ENCODE data around the gene RAB11FIP2.

Gene RAB11FIP2

DNA sequence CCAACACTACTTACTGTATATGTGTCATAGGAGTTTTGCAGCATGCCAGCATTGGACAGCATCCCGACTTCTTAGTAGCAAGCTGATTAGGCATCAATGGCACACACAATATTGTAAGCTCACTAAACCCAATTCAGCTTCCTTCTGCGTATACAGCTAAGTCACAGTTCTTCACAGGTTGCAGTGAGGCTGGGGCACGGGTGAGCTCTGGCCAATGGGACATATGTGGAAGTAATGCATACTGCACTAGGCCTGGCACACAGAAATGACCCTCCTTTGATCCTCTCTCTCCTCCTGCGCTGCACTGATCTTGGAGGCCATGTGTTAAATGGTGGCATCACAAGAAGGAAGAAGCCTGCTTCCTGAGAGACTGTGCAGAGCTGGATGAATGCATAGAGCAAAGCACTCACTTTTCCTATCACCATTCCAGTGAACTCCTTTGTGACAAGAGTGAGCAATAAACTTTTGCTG lies 11.9 kb downstream of the RAB11FIP2 start:
- no peak overlapping the region for H3K4me3 ChIP-seq (replicated peaks; ENCODE audit: low read depth, low read length)
- TF ChIP-seq, protein P1, sequence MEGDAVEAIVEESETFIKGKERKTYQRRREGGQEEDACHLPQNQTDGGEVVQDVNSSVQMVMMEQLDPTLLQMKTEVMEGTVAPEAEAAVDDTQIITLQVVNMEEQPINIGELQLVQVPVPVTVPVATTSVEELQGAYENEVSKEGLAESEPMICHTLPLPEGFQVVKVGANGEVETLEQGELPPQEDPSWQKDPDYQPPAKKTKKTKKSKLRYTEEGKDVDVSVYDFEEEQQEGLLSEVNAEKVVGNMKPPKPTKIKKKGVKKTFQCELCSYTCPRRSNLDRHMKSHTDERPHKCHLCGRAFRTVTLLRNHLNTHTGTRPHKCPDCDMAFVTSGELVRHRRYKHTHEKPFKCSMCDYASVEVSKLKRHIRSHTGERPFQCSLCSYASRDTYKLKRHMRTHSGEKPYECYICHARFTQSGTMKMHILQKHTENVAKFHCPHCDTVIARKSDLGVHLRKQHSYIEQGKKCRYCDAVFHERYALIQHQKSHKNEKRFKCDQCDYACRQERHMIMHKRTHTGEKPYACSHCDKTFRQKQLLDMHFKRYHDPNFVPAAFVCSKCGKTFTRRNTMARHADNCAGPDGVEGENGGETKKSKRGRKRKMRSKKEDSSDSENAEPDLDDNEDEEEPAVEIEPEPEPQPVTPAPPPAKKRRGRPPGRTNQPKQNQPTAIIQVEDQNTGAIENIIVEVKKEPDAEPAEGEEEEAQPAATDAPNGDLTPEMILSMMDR (IDR thresholded peaks at IDR 0.05; ENCODE audit: insufficient read depth, low read length, poor library complexity, severe bottlenecking) = no peak
- DNase-seq (ENCODE audit: extremely low read depth, insufficient read length) = no peak
- no peaks in the 10 kb centered on the region for H3K27me3 ChIP-seq (replicated peaks; ENCODE audit: control insufficient read depth, insufficient read depth, low read length)
- H3K36me3 ChIP-seq (ENCODE audit: control insufficient read depth, insufficient read depth, low read length) = peaks cover 2% of the 10 kb centered on the region; the same call in 1 of the 2 replicates

DNA sequence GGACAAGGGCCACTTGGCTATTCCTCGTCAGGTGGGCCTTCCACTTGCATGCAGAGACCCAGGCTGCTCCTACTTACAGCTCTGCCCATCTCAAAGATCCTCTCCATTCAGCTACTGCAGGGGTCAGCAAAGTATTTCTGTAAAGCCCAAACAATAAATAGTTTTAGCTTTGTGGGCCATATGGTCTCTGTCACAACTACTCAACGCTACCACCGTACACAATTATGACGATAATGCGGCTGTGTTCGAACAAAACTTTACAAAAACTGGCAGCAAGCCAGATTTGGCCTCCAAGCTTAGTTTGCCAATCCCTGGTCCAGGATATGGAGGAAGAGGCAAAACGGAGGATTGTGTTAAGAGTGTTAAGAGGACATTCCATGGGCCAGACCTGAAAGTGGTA lies 12.8 kb downstream of the RAB11FIP2 start:
- no peak overlapping the region for H3K4me3 ChIP-seq (replicated peaks; ENCODE audit: low read depth, low read length)
- no peak for DNase-seq (ENCODE audit: extremely low read depth, insufficient read length)
- H3K36me3 ChIP-seq (ENCODE audit: control insufficient read depth, insufficient read depth, low read length) = peaks cover 2% of the 10 kb centered on the region; the same call in 1 of the 2 replicates
- no peaks in the 10 kb centered on the region for H3K27me3 ChIP-seq (replicated peaks; ENCODE audit: control insufficient read depth, insufficient read depth, low read length)
- TF ChIP-seq, protein P1 (IDR thresholded peaks at IDR 0.05; ENCODE audit: insufficient read depth, low read length, poor library complexity, severe bottlenecking) = no peak

DNA sequence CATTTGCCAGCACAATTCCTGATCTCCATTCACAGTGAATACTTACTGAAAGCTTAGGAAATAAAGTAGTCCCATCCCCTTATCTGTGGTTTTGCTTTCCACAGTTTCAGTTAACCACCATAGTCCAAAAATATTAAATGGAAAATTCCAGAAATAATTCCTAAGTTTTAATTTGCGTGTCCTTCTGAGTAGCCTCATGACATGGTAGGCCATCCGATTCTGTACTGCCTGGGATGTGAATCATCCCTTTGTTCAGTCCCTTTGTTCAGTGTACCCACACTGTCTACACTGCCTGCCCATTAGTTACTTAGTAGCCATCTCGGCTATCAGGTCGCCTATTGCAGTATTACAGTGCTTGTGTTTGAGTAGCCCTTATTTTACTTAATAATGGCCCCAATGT lies 14.2 kb downstream of the RAB11FIP2 start:
- no peak for DNase-seq (ENCODE audit: extremely low read depth, insufficient read length)
- TF ChIP-seq, protein P1 (IDR thresholded peaks at IDR 0.05; ENCODE audit: insufficient read depth, low read length, poor library complexity, severe bottlenecking) = no peak
- no peak overlapping the region for H3K4me3 ChIP-seq (replicated peaks; ENCODE audit: low read depth, low read length)
- no peaks in the 10 kb centered on the region for H3K27me3 ChIP-seq (replicated peaks; ENCODE audit: control insufficient read depth, insufficient read depth, low read length)
- H3K36me3 ChIP-seq (ENCODE audit: control insufficient read depth, insufficient read depth, low read length) = peaks cover 2% of the 10 kb centered on the region; the same call in 1 of the 2 replicates

DNA sequence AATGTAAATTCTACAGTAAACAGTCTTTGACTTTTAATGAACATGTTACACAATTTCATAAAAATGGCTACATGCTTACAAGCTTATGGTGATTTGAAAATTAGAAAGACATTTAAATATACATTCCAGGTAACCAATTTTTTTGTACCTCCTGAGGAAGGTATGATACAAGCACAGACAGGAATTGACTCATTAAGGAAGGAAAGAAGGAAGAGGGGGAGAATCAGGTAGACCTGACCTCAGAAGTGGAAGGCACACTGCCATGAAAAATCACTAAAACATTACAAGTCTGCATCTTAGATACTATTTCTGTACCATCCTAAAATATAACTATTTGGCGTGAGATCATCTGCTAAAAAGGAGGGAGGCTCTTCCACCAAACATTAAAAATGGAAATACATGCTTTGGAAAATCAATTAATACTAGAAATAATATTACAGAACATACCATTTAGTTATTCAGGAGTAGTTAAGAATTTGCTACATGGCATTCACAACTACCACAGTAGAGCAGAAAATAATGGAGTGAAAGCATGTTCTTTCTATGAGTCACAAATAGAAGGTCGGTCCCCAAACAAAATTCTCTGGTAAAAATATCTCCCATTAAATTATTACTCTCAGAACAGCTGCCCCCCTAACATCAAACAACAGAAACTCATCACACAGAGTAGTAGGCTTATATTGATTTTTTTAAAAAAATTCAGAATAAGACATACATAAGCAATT lies 15.2 kb downstream of the RAB11FIP2 start:
- no peak overlapping the region for H3K4me3 ChIP-seq (replicated peaks; ENCODE audit: low read depth, low read length)
- H3K36me3 ChIP-seq (ENCODE audit: control insufficient read depth, insufficient read depth, low read length) = peaks cover 2% of the 10 kb centered on the region; the same call in 1 of the 2 replicates
- DNase-seq (ENCODE audit: extremely low read depth, insufficient read length) = no peak
- no peaks in the 10 kb centered on the region for H3K27me3 ChIP-seq (replicated peaks; ENCODE audit: control insufficient read depth, insufficient read depth, low read length)
- TF ChIP-seq, protein P1 (IDR thresholded peaks at IDR 0.05; ENCODE audit: insufficient read depth, low read length, poor library complexity, severe bottlenecking) = no peak

DNA sequence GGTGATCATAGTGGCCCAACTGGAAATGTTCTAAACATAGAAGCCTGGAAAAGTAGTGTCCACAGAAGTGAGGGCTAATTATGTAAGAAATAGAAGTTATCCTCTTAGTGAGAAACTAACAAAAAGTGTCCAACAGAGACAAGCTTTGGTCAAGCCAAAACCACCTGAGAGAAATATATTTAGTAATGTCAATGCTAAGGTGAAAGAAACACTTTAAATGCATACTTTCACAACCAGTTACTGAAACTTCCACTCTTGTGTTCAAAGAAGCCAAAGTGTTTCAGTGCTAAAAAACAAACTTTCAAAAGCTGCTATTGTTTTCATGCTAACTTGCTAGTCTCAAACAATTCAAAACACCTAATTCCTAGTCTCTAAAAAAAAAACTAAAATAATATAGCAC lies 18.1 kb downstream of the RAB11FIP2 start:
- Histone ChIP-seq H3K27me3 (replicated peaks; ENCODE audit: control insufficient read depth, insufficient read depth, low read length) (no peaks in the 10 kb centered on the region), H3K4me3 (replicated peaks; ENCODE audit: low read depth, low read length) (no peak overlapping the region), H3K36me3 (ENCODE audit: control insufficient read depth, insufficient read depth, low read length) (no peaks in the 10 kb centered on the region; the same call in 1 of the 2 replicates)
- no peak for DNase-seq (ENCODE audit: extremely low read depth, insufficient read length)
- TF ChIP-seq, protein P1 (IDR thresholded peaks at IDR 0.05; ENCODE audit: insufficient read depth, low read length, poor library complexity, severe bottlenecking) = no peak

Measured in GM06990 (cell line).